B cell (primary cell): ENCODE data around the gene LRG1. TPM values are rescaled to one million over a fixed set of nuclear protein-coding genes. Genes with fewer than 3 reads are reported as not detected.

ENCODE experiments used
- ATAC-seq: fragments of 200-7000 bp; cut with Tn5 transposase; one replicate; pipeline ENCODE4 v1.10.0; 2021; ENCODE audit warnings: low read depth, mild to moderate bottlenecking, moderate number of reproducible peaks, moderate library complexity
- CTCF ChIA-PET: fragments of 350-600 bp; sonication (Branson Sonifier 250); formaldehyde crosslinking; loops from one replicate; lab custom pipeline; 2021; ENCODE audit warnings: antibody characterized with exemption, inconsistent platforms; lab: Charles Lee
- POLR2A ChIA-PET: fragments of 350-600 bp; sonication (Branson Sonifier 250); formaldehyde crosslinking; loops from one replicate; lab custom pipeline; 2021; ENCODE audit warnings: antibody characterized with exemption; lab: Charles Lee
- DNase-seq: peaks from one replicate; pipeline ENCODE4 v3.0.0; 2013
- H2AFZ ChIP-seq: 2 replicates; pipeline ENCODE4 v1.6.1; 2012; ENCODE audit warnings: mild to moderate bottlenecking, low read depth, low read length; ENCODE audit not compliant: insufficient read depth, poor library complexity, severe bottlenecking
- H3K27ac ChIP-seq, 2 donors: 1 replicate in 1 of 2; 2 replicates in 1 of 2; pipeline ENCODE4 v1.5.1; 2012 to 2013; ENCODE audit warnings: low read length in 2 of 2, mild to moderate bottlenecking in 2 of 2, moderate library complexity in 1 of 2
- H3K27me3 ChIP-seq, 4 experiments: fragments of 200-600 bp in 1 of 4; sonication (generic) in 1 of 4; replicated peaks in 1 of 4; 1 replicate in 2 of 4; 2 replicates in 2 of 4; pipeline versions ENCODE4 v1.6.1 to v1.7.0; 2013 to 2016; ENCODE audit warnings: low read length in 3 of 4, mild to moderate bottlenecking in 2 of 4, mixed read lengths in 1 of 4, moderate library complexity in 1 of 4; ENCODE audit not compliant: insufficient read depth in 4 of 4, control insufficient read depth in 3 of 4; ENCODE audit errors: control extremely low read depth in 1 of 4
- H3K36me3 ChIP-seq, 2 experiments: replicated peaks in 1 of 2; 1 replicate in 1 of 2; 2 replicates in 1 of 2; pipeline versions ENCODE4 v1.6.1 to v1.7.1; 2013; ENCODE audit warnings: low read length in 1 of 2; ENCODE audit not compliant: insufficient read depth in 2 of 2, control insufficient read depth in 1 of 2; ENCODE audit errors: control extremely low read depth in 1 of 2, extremely low read depth in 1 of 2
- H3K4me1 ChIP-seq, 2 donors: fragments of 200-600 bp in 1 of 2; sonication (generic) in 1 of 2; 1 replicate in 1 of 2; 2 replicates in 1 of 2; pipeline versions ENCODE4 v1.5.1 to v1.6.1; 2013 to 2017; ENCODE audit warnings: low read length in 2 of 2; ENCODE audit not compliant: control insufficient read depth in 2 of 2, insufficient read depth in 2 of 2
- H3K4me2 ChIP-seq: replicated peaks from 2 replicates; pipeline ENCODE3; 2012; ENCODE audit warnings: mild to moderate bottlenecking, low read depth, low read length; ENCODE audit not compliant: poor library complexity, severe bottlenecking
- H3K4me3 ChIP-seq, 5 experiments: fragments of 200-600 bp in 1 of 5; sonication (generic) in 1 of 5; 1 replicate in 3 of 5; 2 replicates in 2 of 5; pipeline versions ENCODE4 v1.5.1 to v1.7.0; 2011 to 2016; ENCODE audit warnings: low read length in 4 of 5, mild to moderate bottlenecking in 4 of 5, low read depth in 2 of 5, control low read depth in 1 of 5, moderate library complexity in 1 of 5; ENCODE audit not compliant: insufficient read depth in 1 of 5; ENCODE audit errors: control extremely low read depth in 1 of 5, extremely low read depth in 1 of 5
- H3K79me2 ChIP-seq: fragments of 200-600 bp; sonication (generic); one replicate; pipeline ENCODE4 v1.6.0; 2016; ENCODE audit warnings: low read length; ENCODE audit not compliant: control insufficient read depth, insufficient read depth
- H3K9ac ChIP-seq: fragments of 200-600 bp; sonication (generic); 2 replicates; pipeline ENCODE4 v1.6.1; 2017; ENCODE audit warnings: mild to moderate bottlenecking, low read length, moderate library complexity
- H3K9me3 ChIP-seq, 3 donors: one replicate each; pipeline versions ENCODE4 v1.6.1 to v1.7.1; 2013; ENCODE audit warnings: low read length in 2 of 3; ENCODE audit not compliant: control insufficient read depth in 2 of 3, insufficient read depth in 1 of 3; ENCODE audit errors: control extremely low read depth in 1 of 3
- H4K20me1 ChIP-seq: 2 replicates; pipeline ENCODE4 v1.6.0; 2012; ENCODE audit warnings: mild to moderate bottlenecking, low read length; ENCODE audit not compliant: insufficient read depth, control insufficient read depth, poor library complexity, severe bottlenecking
- H3K27ac Mint-ChIP-seq: one replicate; pipeline ENCODE4 v1.8.0; 2021; ENCODE audit warnings: mixed read lengths
- H3K27me3 Mint-ChIP-seq: one replicate; pipeline ENCODE4 v1.8.0; 2021; ENCODE audit warnings: mixed read lengths
- H3K4me1 Mint-ChIP-seq: one replicate; pipeline ENCODE4 v1.8.0; 2021; ENCODE audit warnings: mixed read lengths
- H3K4me3 Mint-ChIP-seq: one replicate; pipeline ENCODE4 v1.8.0; 2021; ENCODE audit warnings: mixed read lengths
- H3K9me3 Mint-ChIP-seq: one replicate; pipeline ENCODE4 v1.8.0; 2022; ENCODE audit warnings: mixed read lengths; ENCODE audit not compliant: insufficient read depth
- EZH2 ChIP-seq: IDR thresholded peaks from 2 replicates; pipeline ENCODE4 v1.6.1; 2012; ENCODE audit warnings: borderline replicate concordance, low read depth, mild to moderate bottlenecking, moderate library complexity, low read length; ENCODE audit not compliant: insufficient read depth, poor library complexity, severe bottlenecking
- WGBS: methylation state at CpG from one replicate; pipeline ENCODE4 v1.1.5; 2013; ENCODE audit warnings: missing lambda C conversion rate; ENCODE audit not compliant: insufficient coverage; 5-methylcytosine and 5-hydroxymethylcytosine counted together
- intact Hi-C: fragments of 100-400 bp; cut with micrococcal nuclease; formaldehyde crosslinking; loops from one replicate; pipeline ENCODE4 v1.10.0; 2022
- polyA plus RNA-seq: library from polyadenylated mRNA; depleted of rRNA; stranded (reverse); fragments of >200 nt; gene quantifications from 2 replicates; pipeline ENCODE4 v1.2.3, GENCODE V29; 2012
- total RNA-seq, 2 donors: library from RNA; stranded (reverse); fragments of 120-200 nt in 1 of 2; gene quantifications; 1 replicate in 1 of 2; 2 replicates in 1 of 2; pipeline versions ENCODE4 v1.2.3 to v1.2.4, GENCODE V29; 2013 to 2022
- TF ChIP-seq, protein P1 (sequence below): fragments of 200-600 bp; IDR thresholded peaks from one replicate; pipeline ENCODE4 v1.8.0; 2022; ENCODE audit warnings: antibody characterized with exemption, mild to moderate bottlenecking

The LRG1 gene
- total and polyA plus RNA-seq, 2 donors (not counting 1 experiment from before 2014, with no cell fraction given): 0.21 to 0.27 TPM

DNA sequence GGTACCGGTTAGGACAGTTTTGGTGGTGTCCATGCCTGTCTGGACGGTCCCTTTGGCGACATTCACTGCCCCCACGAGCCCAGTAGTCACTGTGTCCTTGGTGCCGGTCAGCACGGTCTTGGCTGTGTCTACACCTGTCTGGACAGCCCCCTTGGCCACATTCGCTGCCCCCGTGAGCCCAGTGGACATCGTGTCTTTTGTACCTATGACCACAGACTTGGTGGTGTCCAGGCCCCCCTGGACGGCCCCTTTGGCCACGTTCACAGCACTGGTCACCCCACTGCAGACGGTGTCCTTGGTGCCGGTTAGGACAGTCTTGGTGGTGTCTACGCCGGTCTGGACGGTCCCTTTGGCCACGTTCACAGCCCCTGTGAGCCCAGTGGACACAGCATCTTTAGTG lies 27.8 kb downstream of the LRG1 start:
- ATAC-seq: no peak
- H3K36me3 ChIP-seq: no peaks in the 10 kb centered on the region
- 93% methylated on average over 17 of the region's 17 CpGs for WGBS
- ChIA-PET CTCF (no interaction called here), POLR2A (no interaction called here)
- no peaks in the 10 kb centered on the region for H3K79me2 ChIP-seq
- H3K4me1 ChIP-seq: no peaks in the 10 kb centered on the region
- no peaks in the 10 kb centered on the region for H4K20me1 ChIP-seq
- TF ChIP-seq EZH2: no peak
- TF ChIP-seq, protein P1, sequence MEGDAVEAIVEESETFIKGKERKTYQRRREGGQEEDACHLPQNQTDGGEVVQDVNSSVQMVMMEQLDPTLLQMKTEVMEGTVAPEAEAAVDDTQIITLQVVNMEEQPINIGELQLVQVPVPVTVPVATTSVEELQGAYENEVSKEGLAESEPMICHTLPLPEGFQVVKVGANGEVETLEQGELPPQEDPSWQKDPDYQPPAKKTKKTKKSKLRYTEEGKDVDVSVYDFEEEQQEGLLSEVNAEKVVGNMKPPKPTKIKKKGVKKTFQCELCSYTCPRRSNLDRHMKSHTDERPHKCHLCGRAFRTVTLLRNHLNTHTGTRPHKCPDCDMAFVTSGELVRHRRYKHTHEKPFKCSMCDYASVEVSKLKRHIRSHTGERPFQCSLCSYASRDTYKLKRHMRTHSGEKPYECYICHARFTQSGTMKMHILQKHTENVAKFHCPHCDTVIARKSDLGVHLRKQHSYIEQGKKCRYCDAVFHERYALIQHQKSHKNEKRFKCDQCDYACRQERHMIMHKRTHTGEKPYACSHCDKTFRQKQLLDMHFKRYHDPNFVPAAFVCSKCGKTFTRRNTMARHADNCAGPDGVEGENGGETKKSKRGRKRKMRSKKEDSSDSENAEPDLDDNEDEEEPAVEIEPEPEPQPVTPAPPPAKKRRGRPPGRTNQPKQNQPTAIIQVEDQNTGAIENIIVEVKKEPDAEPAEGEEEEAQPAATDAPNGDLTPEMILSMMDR: no peak
- no peaks in the 10 kb centered on the region for H3K27me3 Mint-ChIP-seq
- no peak overlapping the region for H3K27ac ChIP-seq
- H3K4me3 ChIP-seq: no peak overlapping the region
- H3K9me3 Mint-ChIP-seq: no peaks in the 10 kb centered on the region
- H3K4me3 Mint-ChIP-seq: no peak overlapping the region
- no peak overlapping the region for H3K4me2 ChIP-seq
- peaks cover 0 to 17% (median 0%) of the 10 kb centered on the region in 3 donors for H3K9me3 ChIP-seq
- H3K27ac Mint-ChIP-seq: no peak overlapping the region
- H3K27me3 ChIP-seq: peaks cover 0 to 2% (median 0%) of the 10 kb centered on the region in 4 experiments
- H3K4me1 Mint-ChIP-seq: no peaks in the 10 kb centered on the region
- intact Hi-C loops: no loop called here
- H2AFZ ChIP-seq: no peak overlapping the region
- H3K9ac ChIP-seq: no peak overlapping the region
- no peak for DNase-seq

DNA sequence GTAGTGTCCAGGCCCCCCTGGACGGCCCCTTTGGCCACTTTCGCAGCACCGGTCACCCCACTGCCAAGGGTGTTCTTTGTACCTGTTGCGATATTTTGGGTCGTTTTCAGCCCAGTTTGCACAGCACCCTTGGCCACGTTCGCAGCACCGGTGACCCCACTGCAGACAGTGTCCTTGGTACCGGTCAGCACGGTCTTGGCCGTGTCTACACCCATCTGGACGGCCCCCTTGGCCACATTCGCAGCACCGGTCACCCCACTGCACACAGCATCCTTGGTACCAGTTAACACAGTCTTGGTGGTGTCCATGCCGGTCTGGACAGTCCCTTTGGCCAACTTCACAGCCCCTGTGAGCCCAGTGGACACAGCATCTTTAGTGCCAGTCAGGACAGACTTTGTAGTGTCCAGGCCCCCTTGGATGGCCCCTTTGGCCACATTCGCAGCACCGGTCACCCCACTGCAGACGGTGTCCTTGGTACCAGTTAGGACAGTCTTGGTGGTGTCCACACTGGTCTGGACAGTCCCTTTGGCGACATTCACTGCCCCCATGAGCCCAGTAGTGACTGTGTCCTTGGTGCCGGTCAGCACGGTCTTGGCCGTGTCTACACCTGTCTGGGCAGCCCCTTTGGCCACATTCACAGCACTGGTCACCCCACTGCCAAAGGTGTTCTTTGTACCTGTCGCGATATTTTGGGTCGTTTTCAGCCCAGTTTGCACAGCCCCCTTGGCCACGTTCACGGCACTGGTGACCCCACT lies 28.4 kb downstream of the LRG1 start:
- H3K9ac ChIP-seq: no peak overlapping the region
- no peak overlapping the region for H3K4me3 Mint-ChIP-seq
- ATAC-seq: no peak
- ChIA-PET CTCF (no interaction called here), POLR2A (no interaction called here)
- no peaks in the 10 kb centered on the region for H3K4me1 Mint-ChIP-seq
- DNase-seq: no peak
- no peaks in the 10 kb centered on the region for H3K36me3 ChIP-seq
- no peak overlapping the region for H3K4me3 ChIP-seq
- no peak overlapping the region for H3K27ac ChIP-seq
- H3K9me3 ChIP-seq: peaks cover 0 to 13% (median 0%) of the 10 kb centered on the region in 3 donors
- no peaks in the 10 kb centered on the region for H3K27me3 Mint-ChIP-seq
- no peak for TF ChIP-seq EZH2
- peaks cover 0 to 1% (median 0%) of the 10 kb centered on the region in 4 experiments for H3K27me3 ChIP-seq
- no peak overlapping the region for H3K27ac Mint-ChIP-seq
- WGBS: 87% methylated on average over 27 of the region's 27 CpGs
- H3K4me2 ChIP-seq: no peak overlapping the region
- H3K4me1 ChIP-seq: no peaks in the 10 kb centered on the region
- no peaks in the 10 kb centered on the region for H3K79me2 ChIP-seq
- intact Hi-C loops: no loop called here
- no peaks in the 10 kb centered on the region for H3K9me3 Mint-ChIP-seq
- H2AFZ ChIP-seq: no peak overlapping the region
- no peaks in the 10 kb centered on the region for H4K20me1 ChIP-seq
